HG03097 (cell line): ENCODE measurements around the gene CD68.

Source experiments
- ATAC-seq: cut with Tn5 transposase; IDR thresholded peaks from one replicate; pipeline ENCODE4 v1.9.1; 2021; ENCODE audit not compliant: unreplicated experiment, low FRiP score

Gene CD68

GRCh38 chr17:7559320-7560171 is 19.9 kb upstream of the CD68 start:
- ATAC-seq = no peak

- ATAC-seq = no peak
These were observed 19.0 kb upstream of the CD68 start for GRCh38 chr17:7560172-7561027.

- peak; percentile 50 for ATAC-seq
These were observed 18.3 kb upstream of the CD68 start for GRCh38 chr17:7561028-7561575.

GRCh38 chr17:7561589-7562207 is 17.7 kb upstream of the CD68 start, which contains the start of gene SENP3:
Gene SENP3 (plus strand): TSS chr17:7561919. CDS start chr17:7563077, 1,158 bp downstream.
- peak; percentile 56 for ATAC-seq

- ATAC-seq = peak; percentile 1
These were observed 17.2 kb upstream of the CD68 start for GRCh38 chr17:7562208-7562605.

GRCh38 chr17:7563115-7563869 is 16.1 kb upstream of the CD68 start:
- no peak for ATAC-seq

- no peak for ATAC-seq
These were observed 9.9 kb upstream of the CD68 start for GRCh38 chr17:7569571-7569970.

- ATAC-seq = no peak
These were observed 9.1 kb upstream of the CD68 start for GRCh38 chr17:7570351-7570750.

GRCh38 chr17:7572338-7572587 is 7.2 kb upstream of the CD68 start:
- no peak for ATAC-seq

- peak; percentile 93 for ATAC-seq
These were observed 6.7 kb upstream of the CD68 start for GRCh38 chr17:7572588-7573323.

- no peak for ATAC-seq
These were observed 5.9 kb upstream of the CD68 start for GRCh38 chr17:7573324-7574080.

- ATAC-seq = no peak
These were observed 5.1 kb upstream of the CD68 start for GRCh38 chr17:7574176-7574953.

GRCh38 chr17:7575481-7575883 is 4.0 kb upstream of the CD68 start:
- ATAC-seq = no peak

- no peak for ATAC-seq
These were observed 3.5 kb upstream of the CD68 start for GRCh38 chr17:7575959-7576358.

GRCh38 chr17:7576432-7576937 is 3.0 kb upstream of the CD68 start:
- ATAC-seq = no peak

GRCh38 chr17:7577327-7578199 is 1.9 kb upstream of the CD68 start:
- no peak for ATAC-seq
